Measurements from ENCODE around the gene ZNF333.

DNA sequence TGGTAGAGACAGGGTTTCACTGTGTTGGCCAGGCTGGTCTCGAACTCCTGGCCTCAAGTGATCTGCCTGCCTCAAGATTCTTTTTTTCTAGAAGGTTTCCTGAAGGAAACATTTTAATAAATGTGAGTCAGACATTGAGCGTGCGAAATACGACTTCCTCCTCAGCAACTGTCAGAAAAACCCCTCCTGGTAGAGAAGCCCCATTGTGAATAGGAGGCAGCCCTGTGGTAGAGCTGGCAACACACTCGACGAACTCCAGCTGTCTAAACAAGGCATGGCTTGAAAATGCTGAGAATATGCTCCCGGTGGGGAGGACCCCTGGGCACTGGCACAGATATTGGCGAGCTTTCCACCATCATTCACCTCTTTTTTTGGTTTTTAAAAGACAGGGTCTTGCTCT lies 9.8 kb downstream of the ZNF333 start:
- TF ChIP-seq POLR2AphosphoS5 (IDR thresholded peaks at IDR 0.05; ENCODE audit: borderline replicate concordance, low read depth, low read length), result no peak
- no peak for TF ChIP-seq EZH2 (IDR thresholded peaks at IDR 0.05)
